CD14-positive monocyte (primary cell): ENCODE results near the gene CCNK. TPM values are rescaled to one million over a fixed set of nuclear protein-coding genes. Genes with fewer than 3 reads are reported as not detected.

Experiments used
- DNase-seq, 3 donors: peaks; one replicate each; pipeline ENCODE4 v3.0.0-alpha.2; 2011 to 2022
- H2AFZ ChIP-seq: 2 replicates; pipeline ENCODE4 v1.6.0; 2012; ENCODE audit warnings: mild to moderate bottlenecking, low read depth, low read length, inconsistent platforms; ENCODE audit not compliant: insufficient read depth, poor library complexity, severe bottlenecking
- H3K27ac ChIP-seq, 2 donors: 1 replicate in 1 of 2; 2 replicates in 1 of 2; pipeline ENCODE4 v1.5.1; 2012 to 2013; ENCODE audit warnings: low read length in 2 of 2, control low read depth in 1 of 2, inconsistent platforms in 1 of 2, low read depth in 1 of 2, mild to moderate bottlenecking in 1 of 2
- H3K27me3 ChIP-seq, 2 donors: one replicate each; pipeline versions ENCODE4 v1.6.0 to v1.6.1; 2011 to 2013; ENCODE audit warnings: low read length in 2 of 2; ENCODE audit not compliant: control insufficient read depth in 2 of 2, insufficient read depth in 2 of 2
- H3K36me3 ChIP-seq, 2 donors: replicated peaks in 1 of 2; 1 replicate in 1 of 2; 2 replicates in 1 of 2; pipeline versions ENCODE4 v1.5.1 to v1.6.1; 2012 to 2013; ENCODE audit warnings: low read length in 2 of 2, control low read depth in 1 of 2, inconsistent platforms in 1 of 2, mild to moderate bottlenecking in 1 of 2; ENCODE audit not compliant: insufficient read depth in 2 of 2, control insufficient read depth in 1 of 2
- H3K4me1 ChIP-seq, 2 donors: 1 replicate in 1 of 2; 2 replicates in 1 of 2; pipeline versions ENCODE4 v1.5.1 to v1.6.1; 2012 to 2013; ENCODE audit warnings: low read length in 2 of 2, control low read depth in 1 of 2, inconsistent platforms in 1 of 2, mild to moderate bottlenecking in 1 of 2, moderate library complexity in 1 of 2; ENCODE audit not compliant: insufficient read depth in 2 of 2, control insufficient read depth in 1 of 2
- H3K4me2 ChIP-seq: replicated peaks from 2 replicates; pipeline ENCODE3; 2012; ENCODE audit warnings: low read length, moderate library complexity, mild to moderate bottlenecking; ENCODE audit not compliant: poor library complexity, severe bottlenecking; ENCODE audit errors: extremely low read depth
- H3K4me3 ChIP-seq, 3 experiments: fragments of 200-600 bp in 1 of 3; sonication (generic) in 1 of 3; replicated peaks in 1 of 3; 1 replicate in 2 of 3; 2 replicates in 1 of 3; pipeline ENCODE4 v1.5.1; 2011 to 2013; ENCODE audit warnings: low read length in 3 of 3, mild to moderate bottlenecking in 3 of 3, control low read depth in 2 of 3, low read depth in 2 of 3, inconsistent platforms in 1 of 3, moderate library complexity in 1 of 3
- H3K79me2 ChIP-seq: 2 replicates; pipeline ENCODE4 v1.6.0; 2012; ENCODE audit warnings: mild to moderate bottlenecking, control low read depth, inconsistent platforms, low read length, moderate library complexity; ENCODE audit not compliant: insufficient read depth
- H3K9ac ChIP-seq: 2 replicates; pipeline ENCODE4 v1.6.0; 2017; ENCODE audit warnings: low read length, mild to moderate bottlenecking; ENCODE audit not compliant: insufficient read depth, poor library complexity, severe bottlenecking
- H3K9me3 ChIP-seq, 2 donors: replicated peaks in 1 of 2; 1 replicate in 1 of 2; 2 replicates in 1 of 2; pipeline versions ENCODE4 v1.5.1 to v1.6.1; 2012 to 2013; ENCODE audit warnings: low read length in 2 of 2, control low read depth in 1 of 2; ENCODE audit not compliant: control insufficient read depth in 1 of 2, insufficient read depth in 1 of 2
- H4K20me1 ChIP-seq: 2 replicates; pipeline ENCODE4 v1.6.0; 2012; ENCODE audit warnings: mild to moderate bottlenecking, low read length, control low read depth, moderate library complexity; ENCODE audit not compliant: insufficient read depth
- H3K27ac Mint-ChIP-seq, 7 donors: one replicate each; pipeline ENCODE4 v1.8.0; 2020; ENCODE audit warnings: mild to moderate bottlenecking in 7 of 7, mixed read lengths in 7 of 7, moderate library complexity in 6 of 7, inconsistent platforms in 2 of 7
- H3K27me3 Mint-ChIP-seq, 3 donors: one replicate each; pipeline ENCODE4 v1.8.0; 2021 to 2022; ENCODE audit warnings: low read depth in 3 of 3, mild to moderate bottlenecking in 3 of 3, mixed read lengths in 3 of 3, moderate library complexity in 3 of 3, inconsistent platforms in 1 of 3
- H3K36me3 Mint-ChIP-seq, 2 donors: one replicate each; pipeline ENCODE4 v1.8.0; 2020; ENCODE audit warnings: mixed read lengths in 2 of 2, inconsistent platforms in 1 of 2, mild to moderate bottlenecking in 1 of 2
- H3K4me1 Mint-ChIP-seq: one replicate; pipeline ENCODE4 v1.8.0; 2020; ENCODE audit warnings: mild to moderate bottlenecking, mixed read lengths
- H3K4me3 Mint-ChIP-seq, 2 donors: one replicate each; pipeline ENCODE4 v1.8.0; 2020; ENCODE audit warnings: mild to moderate bottlenecking in 2 of 2, mixed read lengths in 2 of 2, moderate library complexity in 1 of 2
- H3K9me3 Mint-ChIP-seq, 7 donors: one replicate each; pipeline ENCODE4 v1.8.0; 2020 to 2022; ENCODE audit warnings: mixed read lengths in 7 of 7, mild to moderate bottlenecking in 6 of 7, moderate library complexity in 6 of 7, inconsistent platforms in 2 of 7
- CTCF ChIP-seq: fragments of 200-600 bp; IDR thresholded peaks from one replicate; pipeline ENCODE4 v1.8.0; 2022; ENCODE audit warnings: antibody characterized with exemption, mild to moderate bottlenecking
- WGBS: methylation state at CpG from one replicate; pipeline ENCODE4 v1.1.5; 2013; ENCODE audit warnings: missing lambda C conversion rate; ENCODE audit not compliant: insufficient coverage; 5-methylcytosine and 5-hydroxymethylcytosine counted together
- intact Hi-C, 2 donors: fragments of 100-400 bp; cut with micrococcal nuclease; formaldehyde crosslinking; loops; one replicate each; pipeline versions ENCODE4 v1.15.0 to v1.15.1; 2023
- polyA plus RNA-seq, 3 donors: library from polyadenylated mRNA; depleted of rRNA in 1 of 3; unstranded in 2 of 3; stranded (reverse) in 1 of 3; fragments of 300-500 nt in 2 of 3; fragments of >200 nt in 1 of 3; fragmentation: Illumina TruSeq in 2 of 3; gene quantifications; 1 replicate in 2 of 3; 2 replicates in 1 of 3; pipeline ENCODE4 v1.2.3, GENCODE V29; 2012 to 2021

Gene CCNK
- polyA plus RNA-seq, 3 donors, result 7.7 to 21.5 (median 14.7) TPM

DNA sequence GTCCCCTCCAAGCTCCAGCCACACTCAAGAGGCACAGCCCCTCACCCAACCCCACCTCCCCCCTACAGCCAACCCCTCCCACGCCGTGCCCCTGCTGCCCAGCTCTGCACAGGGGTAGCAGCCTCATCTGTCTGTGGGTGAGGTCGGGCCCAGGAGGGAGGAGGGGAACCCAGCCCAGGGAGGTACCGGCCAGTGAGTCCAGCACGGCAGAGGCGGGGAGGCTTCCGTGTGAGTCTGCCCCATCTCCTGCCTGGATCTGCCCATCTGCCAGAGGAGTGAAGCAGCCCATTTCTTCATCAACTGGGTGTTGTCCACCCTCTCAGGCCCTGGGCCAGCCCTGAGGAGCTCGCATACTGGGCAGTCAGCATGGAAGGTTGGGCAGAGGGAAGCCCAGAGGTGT lies 54.2 kb downstream of the CCNK start:
- Mint-ChIP-seq H3K4me3 (no peak overlapping the region), H3K27me3 (peaks cover 2 to 9% (median 7%) of the 10 kb centered on the region in 3 donors), H3K27ac (no peak overlapping the region), H3K4me1 (peaks cover 2% of the 10 kb centered on the region), H3K9me3 (no peaks in the 10 kb centered on the region), H3K36me3 (no peaks in the 10 kb centered on the region)
- Histone ChIP-seq H3K36me3 (no peaks in the 10 kb centered on the region), H3K9me3 (no peaks in the 10 kb centered on the region), H3K4me3 (no peak overlapping the region), H3K9ac (no peak overlapping the region), H3K4me2 (no peak overlapping the region), H3K79me2 (no peaks in the 10 kb centered on the region), H4K20me1 (no peaks in the 10 kb centered on the region), H3K27ac (no peak overlapping the region), H3K27me3 (no peaks in the 10 kb centered on the region), H3K4me1 (no peaks in the 10 kb centered on the region), H2AFZ (no peak overlapping the region)
- WGBS, result 94% methylated on average over 6 of the region's 8 CpGs
- no peak for DNase-seq
- intact Hi-C loops, result no loop called here
- TF ChIP-seq CTCF, result no peak

GRCh38 chr14:99535908-99536778 lies 54.9 kb downstream of the CCNK start:
- Histone ChIP-seq H3K27ac (no peak overlapping the region), H3K4me1 (no peaks in the 10 kb centered on the region), H3K79me2 (no peaks in the 10 kb centered on the region), H2AFZ (no peak overlapping the region), H4K20me1 (no peaks in the 10 kb centered on the region), H3K36me3 (no peaks in the 10 kb centered on the region), H3K4me3 (no peak overlapping the region), H3K4me2 (no peak overlapping the region), H3K27me3 (no peaks in the 10 kb centered on the region), H3K9ac (no peak overlapping the region), H3K9me3 (no peaks in the 10 kb centered on the region)
- no peak overlapping the region for H3K4me3 Mint-ChIP-seq
- peaks cover 2% of the 10 kb centered on the region for H3K4me1 Mint-ChIP-seq
- DNase-seq, result no peak
- H3K27ac Mint-ChIP-seq, result no peak overlapping the region
- peaks cover 2 to 9% (median 7%) of the 10 kb centered on the region in 3 donors for H3K27me3 Mint-ChIP-seq
- no peaks in the 10 kb centered on the region for H3K36me3 Mint-ChIP-seq
- H3K9me3 Mint-ChIP-seq, result no peaks in the 10 kb centered on the region
- intact Hi-C loops, result no loop called here
- no peak for TF ChIP-seq CTCF
- 90% methylated on average over 13 of the region's 24 CpGs for WGBS
